ENCODE results near the gene EPHB1. TPM values are rescaled to one million over a fixed set of nuclear protein-coding genes. Genes with fewer than 3 reads are reported as not detected.

Gene EPHB1
- total RNA-seq, 4 donors from 2014 or later: 1.00 to 8.9 (median 4.5) TPM

GRCh38 chr3:135077186-135077585, 282.1 kb downstream of the EPHB1 start:
- Histone ChIP-seq H3K27ac (no peak overlapping the region), H3K4me1 (no peaks in the 10 kb centered on the region), H3K4me3 (no peak overlapping the region), H3K36me3 (no peaks in the 10 kb centered on the region), H3K9me3 (no peaks in the 10 kb centered on the region), H3K27me3 (no peaks in the 10 kb centered on the region)
- intact Hi-C loops (cut with DNase I; ENCODE audit: low total_unique reads): no loop called here
- no peak for DNase-seq
- in situ Hi-C loops (cut with MboI; ENCODE audit: low sequenced_read_pairs in 4 of 4): no loop called here
- no peak for ATAC-seq
- TF ChIP-seq POLR2A (IDR thresholded peaks at IDR 0.05) (no peak), CTCF (IDR thresholded peaks at IDR 0.05 in 4 of 5, conservative IDR thresholded peaks at IDR 0.05 in 1 of 5) (no peak)

DNA sequence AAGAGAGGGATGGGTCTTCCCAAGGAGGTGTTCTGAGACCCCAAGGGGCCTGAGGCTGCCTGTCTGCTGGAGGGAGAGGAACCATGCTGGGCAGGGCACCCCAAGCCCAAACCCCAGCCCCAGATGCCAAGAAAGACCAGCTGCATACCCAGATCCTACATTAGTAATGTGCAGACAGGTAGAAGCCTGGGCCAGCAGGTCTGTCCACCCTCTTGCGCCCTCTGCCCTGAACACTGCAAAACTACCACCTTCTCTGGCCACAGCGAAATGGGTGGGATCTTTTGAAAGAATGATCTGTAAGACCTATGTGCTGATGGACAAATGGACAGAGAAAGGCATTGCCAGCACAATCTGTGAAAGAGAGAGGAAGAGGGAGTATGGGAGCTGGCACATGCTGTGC, 283.2 kb downstream of the EPHB1 start:
- in situ Hi-C loops (cut with MboI; ENCODE audit: low sequenced_read_pairs in 4 of 4): no loop called here
- Histone ChIP-seq H3K4me1 (no peaks in the 10 kb centered on the region), H3K36me3 (no peaks in the 10 kb centered on the region), H3K27me3 (no peaks in the 10 kb centered on the region), H3K4me3 (no peak overlapping the region), H3K9me3 (no peaks in the 10 kb centered on the region), H3K27ac (no peak overlapping the region)
- ATAC-seq (no peak), DNase-seq (no peak)
- intact Hi-C loops (cut with DNase I; ENCODE audit: low total_unique reads): no loop called here
- TF ChIP-seq POLR2A (IDR thresholded peaks at IDR 0.05) (no peak), CTCF (IDR thresholded peaks at IDR 0.05 in 4 of 5, conservative IDR thresholded peaks at IDR 0.05 in 1 of 5) (no peak)

- ATAC-seq: no peak
- no peaks in the 10 kb centered on the region for H3K4me1 ChIP-seq
- no peaks in the 10 kb centered on the region for H3K27me3 ChIP-seq
- no peaks in the 10 kb centered on the region for H3K36me3 ChIP-seq
- in situ Hi-C loops (cut with MboI; ENCODE audit: low sequenced_read_pairs in 4 of 4) (no loop called here), intact Hi-C loops (cut with DNase I; ENCODE audit: low total_unique reads) (no loop called here)
- no peak for DNase-seq
- H3K9me3 ChIP-seq: no peaks in the 10 kb centered on the region
- TF ChIP-seq POLR2A (IDR thresholded peaks at IDR 0.05) (no peak), CTCF (IDR thresholded peaks at IDR 0.05 in 4 of 5, conservative IDR thresholded peaks at IDR 0.05 in 1 of 5) (no peak)
- no peak overlapping the region for H3K27ac ChIP-seq
- no peak overlapping the region for H3K4me3 ChIP-seq
Measured at GRCh38 chr3:135079095-135079494, 284.0 kb downstream of the EPHB1 start.

- no peak overlapping the region for H3K4me3 ChIP-seq
- no peaks in the 10 kb centered on the region for H3K9me3 ChIP-seq
- intact Hi-C loops (cut with DNase I; ENCODE audit: low total_unique reads) (no loop called here), in situ Hi-C loops (cut with MboI; ENCODE audit: low sequenced_read_pairs in 4 of 4) (no loop called here)
- TF ChIP-seq CTCF (IDR thresholded peaks at IDR 0.05 in 4 of 5, conservative IDR thresholded peaks at IDR 0.05 in 1 of 5) (no peak), POLR2A (IDR thresholded peaks at IDR 0.05) (no peak)
- no peaks in the 10 kb centered on the region for H3K36me3 ChIP-seq
- no peaks in the 10 kb centered on the region for H3K27me3 ChIP-seq
- DNase-seq: no peak
- no peak overlapping the region for H3K27ac ChIP-seq
- ATAC-seq: no peak
- H3K4me1 ChIP-seq: no peaks in the 10 kb centered on the region
Measured at GRCh38 chr3:135081451-135081850, 286.4 kb downstream of the EPHB1 start.

DNA sequence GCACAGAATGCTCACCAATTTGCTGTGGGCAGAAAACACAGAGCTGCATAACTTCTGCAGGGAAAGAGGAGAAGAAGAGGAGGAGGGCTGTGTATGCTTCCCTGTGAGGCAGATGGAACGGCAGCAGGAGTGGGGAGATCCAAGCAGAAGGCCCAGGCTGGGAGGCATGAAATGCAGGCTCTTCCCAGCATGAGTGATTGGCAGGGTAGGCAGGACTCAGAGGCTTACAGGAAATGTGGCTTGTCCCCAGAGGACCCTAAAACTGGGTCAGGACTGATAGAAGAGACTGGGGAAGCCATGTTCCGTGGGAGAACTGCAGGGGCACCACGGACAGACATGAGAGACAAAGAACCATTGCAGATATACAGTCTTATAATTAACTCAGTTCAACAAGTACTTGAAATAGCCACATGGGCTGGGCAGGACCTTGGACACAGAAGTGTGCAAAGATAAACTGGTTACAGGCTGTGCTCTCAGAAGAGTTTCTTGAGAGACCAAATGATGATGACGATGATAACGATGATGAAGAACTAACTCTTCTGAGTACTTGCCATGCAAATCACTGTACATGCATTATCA, 286.9 kb downstream of the EPHB1 start:
- in situ Hi-C loops (cut with MboI; ENCODE audit: low sequenced_read_pairs in 4 of 4): no loop called here
- no peak overlapping the region for H3K4me3 ChIP-seq
- no peaks in the 10 kb centered on the region for H3K27me3 ChIP-seq
- no peaks in the 10 kb centered on the region for H3K4me1 ChIP-seq
- no peak overlapping the region for H3K27ac ChIP-seq
- ATAC-seq (no peak), DNase-seq (no peak)
- no peak for TF ChIP-seq CTCF (IDR thresholded peaks at IDR 0.05 in 4 of 5, conservative IDR thresholded peaks at IDR 0.05 in 1 of 5)
- no peak for TF ChIP-seq POLR2A (IDR thresholded peaks at IDR 0.05)
- H3K9me3 ChIP-seq: no peaks in the 10 kb centered on the region
- no peaks in the 10 kb centered on the region for H3K36me3 ChIP-seq
- intact Hi-C loops (cut with DNase I; ENCODE audit: low total_unique reads): no loop called here
